HL-60/S4 treated with phorbol 12-myristate 13-acetate at 8.2 ng/mL for 4 days and 3 days (cell line): ENCODE results near the gene SEPTIN2.
"Not testable (repeated sequence)": the region's sequence is repeated elsewhere in the genome, so short reads cannot be mapped to it uniquely, and the experiment has no call there.

Source experiments
- in situ Hi-C: fragments of 300-500 bp; cut with MboI; formaldehyde crosslinking; loops from 2 replicates; pipeline ENCODE4 v1.15.0; 2022; ENCODE audit warnings: low sequenced_read_pairs

Gene SEPTIN2

GRCh38 chr2:241350530-241350877 is 34.8 kb downstream of the SEPTIN2 start:
- in situ Hi-C loops: no loop called here

DNA sequence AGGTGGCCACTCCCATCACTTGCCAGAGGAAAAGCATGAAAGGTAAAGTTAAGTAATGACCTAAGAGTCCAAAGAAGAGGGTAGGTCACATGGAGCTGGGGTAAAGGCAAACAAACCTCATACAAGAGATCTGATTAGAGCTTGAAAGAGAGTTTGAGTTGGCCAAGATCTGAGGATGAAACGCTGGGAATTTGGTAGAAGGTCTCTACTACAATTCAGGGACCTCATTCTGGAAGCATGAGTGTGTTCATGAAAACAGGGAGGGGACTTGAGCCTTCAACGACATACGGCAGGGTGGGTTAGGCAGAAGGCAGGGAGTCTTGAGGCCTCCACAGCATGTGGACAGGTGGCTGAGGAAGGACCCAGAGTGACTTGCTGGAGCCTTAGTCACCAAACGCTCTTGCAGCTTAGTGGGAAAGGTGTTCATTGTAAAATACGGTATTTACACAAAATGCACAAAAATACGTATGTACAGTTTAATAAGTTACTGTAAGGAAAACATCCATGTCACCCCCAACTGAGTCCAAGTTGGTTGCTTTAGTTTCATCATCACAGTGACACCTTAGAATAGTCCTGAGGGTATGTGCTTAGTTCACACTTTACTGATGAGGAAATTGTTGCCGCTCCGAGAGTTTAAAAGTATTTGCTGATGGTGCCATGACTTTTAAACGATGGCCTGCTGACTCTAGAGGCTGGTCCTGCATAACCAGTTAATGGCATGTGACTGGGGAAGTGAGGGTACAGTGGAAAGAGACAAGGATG is 35.3 kb downstream of the SEPTIN2 start:
- in situ Hi-C loops: no loop called here

GRCh38 chr2:241351640-241352031 is 35.9 kb downstream of the SEPTIN2 start:
- in situ Hi-C loops: no loop called here

DNA sequence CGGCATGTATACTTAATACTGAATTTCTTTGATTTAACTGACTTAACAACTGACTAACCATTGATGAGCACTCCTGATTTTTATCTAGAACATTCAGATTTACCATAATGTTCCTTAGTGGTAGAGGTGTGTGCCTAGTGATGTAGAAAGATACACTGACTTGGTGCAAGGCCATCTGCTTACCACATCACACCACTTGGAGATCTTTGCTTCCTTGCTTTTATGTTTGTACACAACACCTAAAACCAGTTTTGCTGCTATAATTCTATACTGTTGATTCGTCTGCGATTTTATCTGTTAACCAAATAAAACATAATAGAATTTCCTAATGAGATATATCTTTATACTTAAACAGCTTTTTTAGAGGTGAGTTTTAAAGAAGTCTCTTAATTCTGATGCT is 36.5 kb downstream of the SEPTIN2 start:
- in situ Hi-C loops: no loop called here

GRCh38 chr2:241354668-241355658 is 39.2 kb downstream of the SEPTIN2 start:
- in situ Hi-C loops: no loop called here

GRCh38 chr2:241355983-241356870 is 40.5 kb downstream of the SEPTIN2 start, which contains the start of gene FARP2:
Gene FARP2, plus strand, starts transcription at chr2:241356285. Its CDS starts 16,823 bp downstream, at chr2:241373108.
- in situ Hi-C loops: no loop called here

- in situ Hi-C loops: no loop called here
Observed at GRCh38 chr2:241356871-241357260, 41.1 kb downstream of the SEPTIN2 start.

GRCh38 chr2:241357531-241357930 is 41.8 kb downstream of the SEPTIN2 start:
- in situ Hi-C loops: no loop called here

GRCh38 chr2:241358470-241358869 is 42.7 kb downstream of the SEPTIN2 start:
- in situ Hi-C loops: no loop called here

GRCh38 chr2:241359481-241360045 is 43.8 kb downstream of the SEPTIN2 start:
- in situ Hi-C loops: no loop called here

DNA sequence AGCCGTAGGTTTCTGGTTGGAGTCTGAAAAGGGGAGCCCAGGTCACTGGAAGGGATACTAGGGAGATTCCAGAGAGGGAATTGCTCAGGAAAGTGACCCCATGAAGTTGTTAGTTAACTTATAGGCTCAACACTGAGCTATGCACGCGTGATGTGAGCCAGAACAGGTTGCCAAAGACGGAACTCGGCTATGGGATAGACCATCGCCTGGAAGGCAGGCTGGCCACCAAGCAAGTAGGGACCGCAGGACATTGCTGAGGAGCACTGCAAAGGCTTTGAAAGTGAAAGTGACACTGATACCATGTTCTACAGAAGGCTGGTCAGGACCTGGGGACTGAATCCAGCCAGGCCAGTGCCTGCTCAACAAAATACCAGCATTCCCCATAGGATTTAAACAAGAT is 47.7 kb downstream of the SEPTIN2 start:
- in situ Hi-C loops: no loop called here

- in situ Hi-C loops: no loop called here
Observed at GRCh38 chr2:241364781-241365180, 49.1 kb downstream of the SEPTIN2 start.

DNA sequence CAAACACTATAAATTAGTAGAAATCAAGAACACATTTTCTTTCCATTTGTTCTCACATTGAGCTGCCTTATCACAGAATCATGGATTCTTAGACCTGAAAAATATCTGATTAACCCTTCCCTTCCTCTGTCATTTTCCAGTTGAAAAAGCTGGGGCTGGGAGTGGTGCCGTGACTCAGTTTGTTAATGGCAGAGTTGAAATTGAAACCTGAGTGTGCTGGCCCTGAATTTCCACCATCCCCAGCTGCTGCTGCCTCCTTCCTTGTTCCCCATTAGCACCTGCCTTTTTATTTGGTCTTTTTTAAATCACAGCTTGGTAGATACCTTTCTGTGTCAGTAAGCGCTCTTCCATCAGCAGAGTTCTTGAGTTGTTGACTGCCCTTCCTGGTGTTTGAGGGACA is 51.0 kb downstream of the SEPTIN2 start:
- in situ Hi-C loops: no loop called here

DNA sequence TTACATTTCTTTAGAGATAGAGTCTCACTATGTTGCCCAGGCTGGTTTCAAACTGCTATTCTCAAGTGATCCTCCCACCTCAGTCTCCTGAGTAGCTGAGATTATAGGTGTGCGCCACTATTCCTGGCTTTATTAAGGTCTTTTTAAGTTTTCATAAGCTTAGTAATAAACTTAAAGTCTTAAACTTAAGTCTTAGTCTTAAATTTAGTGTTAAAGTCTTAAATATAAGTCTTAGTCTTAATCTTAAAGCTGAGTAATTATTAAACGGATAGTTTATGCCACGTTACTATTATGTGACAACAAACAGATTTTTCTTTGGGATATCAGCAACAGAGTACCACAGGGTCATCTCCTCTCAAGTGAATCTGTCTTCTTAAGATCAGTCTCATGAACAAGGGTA is 52.9 kb downstream of the SEPTIN2 start:
- in situ Hi-C loops: no loop called here

DNA sequence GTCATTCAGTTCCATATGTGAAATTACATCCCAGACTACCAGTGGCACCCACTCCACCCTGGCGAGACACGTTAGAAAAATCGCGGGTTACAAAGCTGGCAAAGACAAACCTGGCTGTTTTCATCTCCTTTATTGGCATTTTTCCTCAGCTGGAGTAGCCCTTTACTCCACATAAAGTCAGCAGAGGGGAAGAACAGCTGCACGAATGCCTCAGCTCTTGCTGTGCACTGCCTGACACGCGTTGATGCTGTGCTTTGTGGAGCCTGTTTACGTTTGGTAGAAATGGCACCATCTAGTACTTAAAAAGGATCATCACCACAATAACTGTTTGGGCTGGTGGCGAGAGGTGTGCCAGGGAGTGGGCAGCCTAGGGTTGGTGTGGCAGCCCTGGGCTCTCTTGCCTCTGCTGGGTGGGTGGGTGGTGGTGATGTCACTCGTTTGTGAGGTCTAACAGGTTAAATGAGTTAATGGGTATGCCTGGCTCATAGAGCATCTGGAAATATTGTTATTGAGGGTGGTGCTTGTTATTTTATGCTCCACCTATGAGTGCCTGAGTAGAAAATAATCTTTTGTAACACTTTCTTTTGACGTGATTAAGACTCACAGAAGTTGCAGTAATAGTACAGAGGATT is 56.8 kb downstream of the SEPTIN2 start:
- in situ Hi-C loops: no loop called here

DNA sequence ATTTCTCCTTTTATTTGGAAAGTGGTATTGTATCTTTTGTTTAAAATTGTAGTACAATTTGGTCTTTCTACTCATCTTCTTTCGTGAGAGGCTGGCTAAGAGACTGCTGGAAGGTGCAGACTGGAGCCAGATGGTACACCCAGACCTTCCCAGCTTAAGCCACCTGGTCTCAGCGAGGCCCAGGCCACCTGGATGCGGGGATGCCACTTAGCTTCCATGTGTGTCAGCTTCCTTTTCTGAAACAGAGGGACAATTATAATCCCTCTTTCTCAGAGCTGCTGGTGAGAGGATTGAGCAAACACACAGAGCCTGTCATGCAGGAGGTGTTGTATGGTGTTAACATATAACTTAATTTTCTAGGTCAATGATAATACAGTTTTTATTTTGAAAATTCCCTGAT is 57.7 kb downstream of the SEPTIN2 start:
- in situ Hi-C loops: no loop called here

GRCh38 chr2:241373906-241374305 is 58.2 kb downstream of the SEPTIN2 start:
- in situ Hi-C loops: not testable (repeated sequence)

GRCh38 chr2:241375300-241375699 is 59.6 kb downstream of the SEPTIN2 start:
- in situ Hi-C loops: no loop called here

DNA sequence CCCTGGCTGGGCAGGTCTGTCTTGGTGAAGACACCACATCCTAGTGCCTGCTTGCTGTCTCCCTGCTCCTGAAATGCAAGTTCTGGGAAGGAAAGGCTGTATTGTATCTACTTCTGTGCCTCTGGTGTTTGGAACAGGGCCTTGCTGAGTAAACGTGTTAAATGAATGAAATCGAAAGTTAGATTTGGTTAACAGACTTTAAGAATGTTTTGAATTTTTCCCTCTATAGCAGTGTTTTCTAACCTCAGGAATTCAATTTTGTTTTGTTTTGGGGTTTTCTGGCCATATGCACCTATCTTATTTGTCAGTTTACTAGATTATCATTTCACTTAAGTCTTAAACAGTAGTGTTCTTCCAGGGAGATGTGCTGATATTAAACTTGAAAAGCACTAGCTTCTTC is 61.1 kb downstream of the SEPTIN2 start:
- in situ Hi-C loops: no loop called here

DNA sequence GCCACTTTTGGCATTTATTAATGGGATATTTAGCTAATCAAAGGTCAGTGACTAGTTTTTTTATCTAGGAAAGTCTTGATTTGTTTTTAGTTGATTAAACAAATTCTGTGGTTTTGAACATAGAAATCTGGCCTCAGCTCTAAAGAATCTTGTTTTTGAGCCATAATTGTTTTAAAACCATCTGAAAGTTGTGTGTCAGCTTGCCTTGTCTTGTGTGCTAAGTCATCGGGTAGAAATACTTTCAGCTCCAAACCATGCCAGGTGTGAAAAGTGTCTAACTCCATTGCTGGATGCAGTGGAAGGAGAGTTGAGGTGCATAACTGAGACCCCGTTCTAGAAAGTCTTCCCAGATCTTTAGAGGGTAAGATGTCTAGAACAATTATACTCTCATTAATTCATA is 63.1 kb downstream of the SEPTIN2 start:
- in situ Hi-C loops: no loop called here
